HFFc6 (cell line): Measurements from ENCODE around the gene MARK3. TPM values are rescaled to one million over a fixed set of nuclear protein-coding genes. Genes with fewer than 3 reads are reported as not detected.

Source experiments
- DNase-seq: peaks from one replicate; pipeline ENCODE4 v3.0.0-alpha.2; 2018
- H3K27ac Mint-ChIP-seq: 2 replicates; pipeline ENCODE4 v1.8.0; 2020; ENCODE audit warnings: mild to moderate bottlenecking, mixed read lengths
- H3K27me3 Mint-ChIP-seq: 2 replicates; pipeline ENCODE4 v1.8.0; 2021; ENCODE audit warnings: mild to moderate bottlenecking, moderate library complexity, mixed read lengths; ENCODE audit not compliant: insufficient read depth
- H3K36me3 Mint-ChIP-seq: 2 replicates; pipeline ENCODE4 v1.8.0; 2021; ENCODE audit warnings: low read depth, mixed read lengths
- H3K4me1 Mint-ChIP-seq: 2 replicates; pipeline ENCODE4 v1.8.0; 2020; ENCODE audit warnings: low read depth, mixed read lengths
- H3K4me3 Mint-ChIP-seq: 2 replicates; pipeline ENCODE4 v1.8.0; 2020; ENCODE audit warnings: mild to moderate bottlenecking, moderate library complexity, mixed read lengths
- H3K9me3 Mint-ChIP-seq: 2 replicates; pipeline ENCODE4 v1.8.0; 2020; ENCODE audit warnings: mild to moderate bottlenecking, mixed read lengths
- total RNA-seq, 6 experiments: library from RNA; stranded (reverse); fragmentation: NEBNext Ultra II Directional; extraction: Animal tissue kit (Norgen Biotek cat#: 25700); gene quantifications; 2 replicates in 1 of 6; 3 replicates in 5 of 6; pipeline ENCODE4 v1.2.3, GENCODE V29; 2021
- TF ChIP-seq, protein P1 (sequence below): fragments of 200-600 bp; sonication (generic); IDR thresholded peaks from 2 replicates; pipeline ENCODE4 v1.5.0; 2021; ENCODE audit warnings: antibody characterized with exemption, mild to moderate bottlenecking

Gene MARK3
- total RNA-seq, 6 experiments from 2014 or later: 57.4 to 71.8 (median 65.7) TPM

DNA sequence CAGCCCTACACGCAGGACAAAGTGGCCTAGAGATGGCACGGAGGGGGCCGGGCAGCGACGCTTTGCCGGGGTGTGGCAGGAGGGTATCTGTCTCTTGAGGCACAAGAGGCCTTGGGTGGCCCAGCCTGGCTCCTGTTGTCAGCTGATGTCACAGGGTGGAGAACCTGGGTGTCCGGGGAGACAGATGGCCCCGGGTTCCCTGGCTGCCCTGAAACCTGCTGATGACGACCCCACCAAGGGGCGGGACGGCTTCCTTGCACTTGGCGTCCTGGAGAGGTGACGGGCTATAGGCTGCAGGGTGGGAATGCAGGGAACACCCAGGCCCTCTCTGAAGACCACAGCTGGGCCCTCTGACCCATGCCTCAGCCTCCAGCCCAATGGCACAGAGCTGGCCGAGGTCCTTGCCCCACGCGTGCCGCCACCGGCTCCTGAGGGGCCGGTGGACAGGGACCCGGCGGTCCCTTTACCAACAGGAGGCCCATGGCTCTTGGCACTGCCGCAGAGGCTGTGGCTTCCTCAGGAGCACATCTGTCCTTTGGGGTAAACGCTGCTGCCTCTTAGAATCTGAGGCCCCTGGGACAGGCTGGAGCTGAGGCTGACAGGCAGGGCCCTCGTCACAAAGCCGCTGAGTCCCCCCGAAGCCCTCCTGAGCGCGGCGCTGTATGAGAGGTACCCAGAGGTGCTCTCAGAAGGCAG, 160.2 kb downstream of the MARK3 start:
- Mint-ChIP-seq H3K27ac (no peak overlapping the region), H3K9me3 (no peaks in the 10 kb centered on the region), H3K27me3 (0 out of 2 replicates have a peak, but pooled peaks cover 2% of the 10 kb centered on the region), H3K4me1 (peaks cover 7% of the 10 kb centered on the region), H3K4me3 (no peak overlapping the region), H3K36me3 (no peaks in the 10 kb centered on the region)
- TF ChIP-seq, protein P1, sequence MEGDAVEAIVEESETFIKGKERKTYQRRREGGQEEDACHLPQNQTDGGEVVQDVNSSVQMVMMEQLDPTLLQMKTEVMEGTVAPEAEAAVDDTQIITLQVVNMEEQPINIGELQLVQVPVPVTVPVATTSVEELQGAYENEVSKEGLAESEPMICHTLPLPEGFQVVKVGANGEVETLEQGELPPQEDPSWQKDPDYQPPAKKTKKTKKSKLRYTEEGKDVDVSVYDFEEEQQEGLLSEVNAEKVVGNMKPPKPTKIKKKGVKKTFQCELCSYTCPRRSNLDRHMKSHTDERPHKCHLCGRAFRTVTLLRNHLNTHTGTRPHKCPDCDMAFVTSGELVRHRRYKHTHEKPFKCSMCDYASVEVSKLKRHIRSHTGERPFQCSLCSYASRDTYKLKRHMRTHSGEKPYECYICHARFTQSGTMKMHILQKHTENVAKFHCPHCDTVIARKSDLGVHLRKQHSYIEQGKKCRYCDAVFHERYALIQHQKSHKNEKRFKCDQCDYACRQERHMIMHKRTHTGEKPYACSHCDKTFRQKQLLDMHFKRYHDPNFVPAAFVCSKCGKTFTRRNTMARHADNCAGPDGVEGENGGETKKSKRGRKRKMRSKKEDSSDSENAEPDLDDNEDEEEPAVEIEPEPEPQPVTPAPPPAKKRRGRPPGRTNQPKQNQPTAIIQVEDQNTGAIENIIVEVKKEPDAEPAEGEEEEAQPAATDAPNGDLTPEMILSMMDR: no peak
- no peak for DNase-seq

DNA sequence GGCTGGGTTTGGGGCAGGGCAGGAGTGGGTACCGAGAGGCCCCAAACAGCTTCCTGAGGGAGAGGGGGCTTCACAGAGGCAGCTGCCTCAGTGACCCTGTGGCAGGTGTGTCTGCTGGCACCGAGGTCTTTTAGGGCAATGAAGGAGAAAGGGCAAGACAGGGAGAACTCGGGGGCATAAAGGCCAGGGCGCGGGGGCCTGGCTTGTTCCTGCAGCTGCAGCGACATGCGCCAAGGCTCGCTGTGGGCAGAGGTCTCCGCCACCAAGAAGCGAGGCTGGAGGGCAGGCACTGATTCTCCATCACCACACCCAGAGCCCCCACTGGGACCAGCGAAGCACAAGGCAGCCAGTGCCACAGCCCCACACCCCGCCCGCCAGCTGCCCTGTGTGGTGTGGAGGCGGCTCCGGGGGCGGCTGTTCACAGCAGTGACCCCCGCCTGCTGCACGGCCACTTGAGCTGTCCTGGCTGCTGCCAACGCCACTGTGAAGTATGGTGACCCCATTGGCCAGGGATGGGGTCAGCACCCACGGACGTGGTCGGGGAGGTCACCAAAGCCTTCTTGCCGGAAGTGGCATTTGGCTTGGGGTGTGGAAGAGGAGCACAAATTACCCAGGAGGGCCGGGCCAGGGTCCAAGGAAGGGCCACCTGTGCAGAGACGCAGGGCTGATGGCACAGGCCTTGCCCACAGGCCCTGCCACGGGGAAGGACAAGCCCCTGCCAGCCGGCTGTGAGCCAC, 160.9 kb downstream of the MARK3 start:
- DNase-seq: no peak
- no peaks in the 10 kb centered on the region for H3K36me3 Mint-ChIP-seq
- H3K27ac Mint-ChIP-seq: no peak overlapping the region
- no peaks in the 10 kb centered on the region for H3K27me3 Mint-ChIP-seq
- no peaks in the 10 kb centered on the region for H3K4me1 Mint-ChIP-seq
- H3K9me3 Mint-ChIP-seq: no peaks in the 10 kb centered on the region
- H3K4me3 Mint-ChIP-seq: no peak overlapping the region
- TF ChIP-seq, protein P1: no peak

DNA sequence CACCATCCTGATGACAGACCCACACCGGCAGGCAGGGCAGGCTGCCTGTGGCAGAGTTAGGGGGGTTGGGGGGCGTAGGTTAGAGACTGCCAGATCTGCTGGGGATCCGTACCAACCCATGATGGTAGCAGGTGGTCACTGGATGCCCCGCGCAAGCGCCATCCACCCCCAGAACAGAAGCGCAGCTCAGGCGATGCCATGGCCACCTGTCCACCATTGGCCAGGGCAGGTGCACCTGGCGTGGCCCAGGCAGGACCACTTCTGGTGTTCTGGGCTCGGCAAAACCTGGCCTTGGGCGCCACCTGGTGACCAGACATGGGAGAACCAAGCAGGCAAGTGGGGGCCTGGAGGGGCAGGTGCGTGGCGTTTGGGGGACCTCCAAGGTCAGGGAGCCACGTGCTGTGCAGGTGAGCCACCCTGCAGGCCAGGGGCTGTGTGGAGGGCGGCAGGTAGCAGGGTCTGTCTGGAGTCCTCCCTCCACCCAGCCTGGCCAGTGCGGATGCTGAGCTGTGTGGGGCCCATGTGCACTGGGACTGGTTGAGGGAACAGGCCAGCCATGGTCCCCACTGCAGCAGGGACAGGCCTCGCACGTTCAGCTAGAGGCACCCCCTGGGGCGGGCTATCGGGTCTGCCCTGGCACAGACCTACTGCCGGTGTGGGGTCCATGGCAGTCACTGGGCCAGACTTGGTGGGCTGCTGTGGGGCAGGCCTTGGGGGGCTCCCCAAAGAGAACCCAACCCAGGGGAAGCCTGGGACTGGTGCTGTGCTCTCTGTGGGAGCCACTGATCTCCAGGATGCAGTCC, 161.6 kb downstream of the MARK3 start:
- no peaks in the 10 kb centered on the region for H3K27me3 Mint-ChIP-seq
- H3K27ac Mint-ChIP-seq: no peak overlapping the region
- H3K36me3 Mint-ChIP-seq: no peaks in the 10 kb centered on the region
- peak; percentile 21 for DNase-seq
- H3K4me1 Mint-ChIP-seq: peaks cover 5% of the 10 kb centered on the region
- no peaks in the 10 kb centered on the region for H3K9me3 Mint-ChIP-seq
- H3K4me3 Mint-ChIP-seq: no peak overlapping the region
- TF ChIP-seq, protein P1: peak; percentile 95

DNA sequence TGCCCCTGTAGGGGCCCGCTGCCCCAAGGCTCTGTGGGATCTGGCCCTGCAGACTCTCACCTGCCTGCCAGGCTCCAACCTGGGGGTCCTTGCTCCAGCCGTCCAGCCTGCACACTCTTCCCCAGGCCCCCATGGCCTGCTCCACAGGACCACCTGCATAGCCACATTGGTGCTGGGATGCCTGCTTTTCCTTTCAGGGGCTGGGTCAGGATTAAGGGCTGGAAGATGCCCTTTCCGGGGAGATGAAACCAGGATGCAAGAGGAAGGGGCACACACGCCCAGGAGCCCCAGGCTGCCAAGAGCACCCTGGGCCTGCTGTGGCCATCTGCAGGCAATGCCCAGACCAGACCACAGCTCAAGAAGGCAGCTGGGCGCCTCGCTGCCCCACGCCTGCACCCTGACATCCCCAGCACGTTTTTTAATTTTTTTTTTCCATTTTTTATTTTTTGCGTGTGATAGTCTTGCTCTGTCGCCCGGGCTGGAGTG, 162.3 kb downstream of the MARK3 start:
- Mint-ChIP-seq H3K4me3 (no peak overlapping the region), H3K27me3 (no peaks in the 10 kb centered on the region), H3K27ac (no peak overlapping the region), H3K4me1 (peaks cover 11% of the 10 kb centered on the region), H3K36me3 (no peaks in the 10 kb centered on the region), H3K9me3 (no peaks in the 10 kb centered on the region)
- no peak for DNase-seq
- TF ChIP-seq, protein P1: no peak

DNA sequence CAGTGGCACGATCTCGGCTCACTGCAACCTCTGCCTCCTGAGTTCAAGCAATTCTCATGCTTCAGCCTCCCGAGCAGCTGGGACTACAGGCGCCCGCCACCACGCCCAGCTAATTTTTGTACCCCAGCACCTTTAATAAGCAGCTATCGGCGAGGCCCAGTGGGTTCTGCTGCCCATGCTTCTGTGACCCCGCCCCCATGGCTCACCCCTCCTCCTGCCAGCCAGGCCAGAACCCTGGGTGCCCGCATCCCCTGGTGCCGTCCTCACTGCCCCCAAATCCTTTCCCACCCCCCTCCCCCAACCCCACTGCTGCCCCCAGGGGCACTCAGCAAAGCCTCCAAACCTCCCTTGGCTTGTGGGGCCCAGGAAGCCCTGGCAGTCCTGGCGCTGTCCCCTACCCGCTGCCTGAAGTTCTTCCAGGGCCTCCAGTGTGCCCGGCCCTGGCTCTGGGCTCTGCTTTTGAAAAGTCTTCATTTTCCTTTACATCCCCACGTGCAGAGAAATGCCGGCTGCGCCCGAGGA, 162.8 kb downstream of the MARK3 start:
- TF ChIP-seq, protein P1: no peak
- H3K4me1 Mint-ChIP-seq: peaks cover 16% of the 10 kb centered on the region
- no peaks in the 10 kb centered on the region for H3K36me3 Mint-ChIP-seq
- no peaks in the 10 kb centered on the region for H3K9me3 Mint-ChIP-seq
- no peak overlapping the region for H3K4me3 Mint-ChIP-seq
- H3K27ac Mint-ChIP-seq: no peak overlapping the region
- DNase-seq: no peak
- no peaks in the 10 kb centered on the region for H3K27me3 Mint-ChIP-seq
